ENCODE measurements around the gene IQCK.

IQCK gene

GRCh38 chr16:19808061-19808641, 90.1 kb downstream of the IQCK start:
- peak; percentile 61 for DNase-seq

- DNase-seq: no peak
Observed at GRCh38 chr16:19809121-19809635, 91.1 kb downstream of the IQCK start.

- no peak for DNase-seq
Observed at GRCh38 chr16:19809693-19810092, 91.6 kb downstream of the IQCK start.

- peak; percentile 93 for DNase-seq
Observed at GRCh38 chr16:19810817-19811731, 93.0 kb downstream of the IQCK start.

- DNase-seq: no peak
Observed at GRCh38 chr16:19812986-19813385, 94.9 kb downstream of the IQCK start.

- DNase-seq: no peak
Observed at GRCh38 chr16:19815418-19815817, 97.3 kb downstream of the IQCK start.

- no peak for DNase-seq
Observed at GRCh38 chr16:19817122-19817521, 99.1 kb downstream of the IQCK start.

GRCh38 chr16:19817875-19818274, 99.8 kb downstream of the IQCK start:
- DNase-seq: no peak

- DNase-seq: no peak
Observed at GRCh38 chr16:19822533-19822932, 104.5 kb downstream of the IQCK start.

- no peak for DNase-seq
Observed at GRCh38 chr16:19823322-19823721, 105.3 kb downstream of the IQCK start.

GRCh38 chr16:19824216-19824615, 106.1 kb downstream of the IQCK start:
- no peak for DNase-seq

- DNase-seq: no peak
Observed at GRCh38 chr16:19829844-19830692, 112.0 kb downstream of the IQCK start.

- peak; percentile 35 for DNase-seq
Observed at GRCh38 chr16:19830902-19831560, 113.0 kb downstream of the IQCK start.

- peak; percentile 77 for DNase-seq
Observed at GRCh38 chr16:19831678-19832077, 113.6 kb downstream of the IQCK start.

- DNase-seq: no peak
Observed at GRCh38 chr16:19833176-19833575, 115.1 kb downstream of the IQCK start.

- DNase-seq: no peak
Observed at GRCh38 chr16:19833581-19833980, 115.5 kb downstream of the IQCK start.

- no peak for DNase-seq
Observed at GRCh38 chr16:19835196-19835595, 117.1 kb downstream of the IQCK start.

- DNase-seq: peak; percentile 48
Observed at GRCh38 chr16:19835968-19836421, 117.9 kb downstream of the IQCK start.

- DNase-seq: no peak
Observed at GRCh38 chr16:19837331-19837980, 119.4 kb downstream of the IQCK start.

- no peak for DNase-seq
Observed at GRCh38 chr16:19837984-19838707, 120.1 kb downstream of the IQCK start.

- no peak for DNase-seq
Observed at GRCh38 chr16:19840524-19841110, 122.5 kb downstream of the IQCK start.
